NCI-H2081 (cell line): Measurements from ENCODE around the gene KIF23.
"Not testable (repeated sequence)": the region's sequence is repeated elsewhere in the genome, so short reads cannot be mapped to it uniquely, and the experiment has no call there.

Experiments used
- DNase-seq, 2 experiments: peaks; one replicate each; lab custom pipeline; 2025; lab: John Stamatoyannopoulos, UW

Gene KIF23

GRCh38 chr15:69413822-69414700 is at the start of gene KIF23:
TSS of gene KIF23 (plus strand) at chr15:69414349. CDS start at chr15:69414466, 117 bp downstream.
- DNase-seq: peak; percentile 90 to 95

GRCh38 chr15:69367236-69367635 is 46.9 kb upstream of the KIF23 start:
- DNase-seq: no peak

GRCh38 chr15:69369631-69370030 is 44.5 kb upstream of the KIF23 start:
- DNase-seq: no peak

GRCh38 chr15:69373406-69373805 is 40.7 kb upstream of the KIF23 start:
- DNase-seq: no peak

GRCh38 chr15:69375151-69375790 is 38.9 kb upstream of the KIF23 start:
- DNase-seq: no peak

GRCh38 chr15:69377216-69377970 is 36.8 kb upstream of the KIF23 start:
- no peak for DNase-seq

GRCh38 chr15:69380100-69380725 is 33.9 kb upstream of the KIF23 start:
- no peak for DNase-seq

- DNase-seq: no peak
These were observed 33.4 kb upstream of the KIF23 start for GRCh38 chr15:69380726-69381105.

- not testable (repeated sequence) for DNase-seq
These were observed 32.0 kb upstream of the KIF23 start for GRCh38 chr15:69382176-69382575.

- not testable (repeated sequence) for DNase-seq
These were observed 30.1 kb upstream of the KIF23 start for GRCh38 chr15:69384066-69384465.

- no peak for DNase-seq
These were observed 29.2 kb upstream of the KIF23 start for GRCh38 chr15:69384626-69385598.

- no peak for DNase-seq
These were observed 28.3 kb upstream of the KIF23 start for GRCh38 chr15:69385831-69386230.

- DNase-seq: no peak
These were observed 27.9 kb upstream of the KIF23 start for GRCh38 chr15:69386284-69386683.

- DNase-seq: no peak
These were observed 25.9 kb upstream of the KIF23 start for GRCh38 chr15:69388260-69388705.

GRCh38 chr15:69389426-69389825 is 24.7 kb upstream of the KIF23 start:
- DNase-seq: no peak

- DNase-seq: no peak
These were observed 23.6 kb upstream of the KIF23 start for GRCh38 chr15:69390575-69390974.

- DNase-seq: no peak
These were observed 22.9 kb upstream of the KIF23 start for GRCh38 chr15:69391046-69391757.

- no peak for DNase-seq
These were observed 21.8 kb upstream of the KIF23 start for GRCh38 chr15:69392352-69392751.

GRCh38 chr15:69393831-69394491 is 20.2 kb upstream of the KIF23 start:
- DNase-seq: no peak
